HL-60/S4 (cell line): ENCODE measurements around the gene SH3RF3.

Experiments used
- in situ Hi-C: fragments of 300-500 bp; cut with MboI; formaldehyde crosslinking; loops from 2 replicates; pipeline ENCODE4 v1.14.3; 2022; ENCODE audit warnings: low sequenced_read_pairs

SH3RF3 gene

DNA sequence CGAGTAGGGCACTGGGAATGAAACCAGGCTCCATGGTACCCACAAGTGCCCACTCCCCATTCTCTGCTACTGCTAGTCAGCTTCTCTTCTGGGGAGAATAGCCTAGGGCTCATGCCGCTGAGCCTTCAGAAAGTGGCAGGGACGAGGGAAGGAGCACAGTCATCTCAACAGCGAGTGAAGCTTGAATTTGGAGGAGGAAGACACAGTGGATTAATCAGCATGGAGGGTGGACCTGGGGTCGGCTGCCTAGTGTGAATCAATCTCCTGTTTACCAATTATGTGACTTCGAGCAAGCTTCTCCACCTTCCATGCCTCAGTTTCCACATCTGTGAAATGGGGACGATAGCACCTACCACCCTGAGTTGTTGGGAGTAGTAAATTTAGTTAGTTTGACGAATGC is 327.8 kb downstream of the SH3RF3 start:
- in situ Hi-C loops: no loop called here

GRCh38 chr2:109457366-109457765 is 328.4 kb downstream of the SH3RF3 start:
- in situ Hi-C loops: no loop called here

DNA sequence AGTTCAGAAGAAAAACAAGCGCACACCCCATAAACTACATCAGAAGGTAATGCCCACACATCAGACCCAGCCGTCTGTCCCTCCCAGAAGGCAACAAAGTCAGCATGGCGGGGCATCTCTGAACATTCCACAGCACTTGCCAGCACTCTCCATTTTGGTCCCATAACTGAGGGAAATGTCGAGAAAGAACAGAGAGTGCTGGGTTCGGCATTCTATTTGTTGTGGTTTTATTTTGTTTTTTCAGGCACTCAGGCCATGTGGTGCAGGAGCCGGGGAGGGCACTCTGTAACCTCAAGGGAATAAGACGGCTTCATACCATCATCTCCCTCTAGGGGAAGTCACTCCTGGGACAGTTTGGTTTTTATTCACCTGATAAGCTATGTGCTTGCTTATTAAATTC is 328.8 kb downstream of the SH3RF3 start:
- in situ Hi-C loops: no loop called here

GRCh38 chr2:109458512-109458911 is 329.5 kb downstream of the SH3RF3 start:
- in situ Hi-C loops: no loop called here

DNA sequence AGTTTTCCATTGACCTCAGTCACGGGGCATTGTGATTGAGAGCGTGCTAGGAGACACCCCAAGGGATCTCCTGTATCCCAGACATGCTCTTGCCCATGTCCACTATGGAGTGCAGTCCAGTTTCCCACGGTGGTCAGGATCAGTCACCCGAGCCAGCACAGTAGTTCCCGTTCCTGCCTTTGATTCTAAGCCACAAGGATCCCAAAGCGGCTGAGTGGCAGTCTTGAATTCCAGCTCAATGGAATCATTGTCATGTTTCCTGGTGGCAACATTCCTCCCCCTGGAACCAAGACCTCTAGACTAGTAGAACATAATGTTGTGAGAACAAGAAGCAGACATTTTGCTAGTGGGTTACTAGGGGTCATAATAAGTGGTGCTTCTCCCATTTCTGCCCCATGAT is 330.5 kb downstream of the SH3RF3 start:
- in situ Hi-C loops: no loop called here

- in situ Hi-C loops: no loop called here
Measured at GRCh38 chr2:109460553-109461324, 331.7 kb downstream of the SH3RF3 start.

GRCh38 chr2:109463236-109463635 is 334.2 kb downstream of the SH3RF3 start:
- in situ Hi-C loops: no loop called here

DNA sequence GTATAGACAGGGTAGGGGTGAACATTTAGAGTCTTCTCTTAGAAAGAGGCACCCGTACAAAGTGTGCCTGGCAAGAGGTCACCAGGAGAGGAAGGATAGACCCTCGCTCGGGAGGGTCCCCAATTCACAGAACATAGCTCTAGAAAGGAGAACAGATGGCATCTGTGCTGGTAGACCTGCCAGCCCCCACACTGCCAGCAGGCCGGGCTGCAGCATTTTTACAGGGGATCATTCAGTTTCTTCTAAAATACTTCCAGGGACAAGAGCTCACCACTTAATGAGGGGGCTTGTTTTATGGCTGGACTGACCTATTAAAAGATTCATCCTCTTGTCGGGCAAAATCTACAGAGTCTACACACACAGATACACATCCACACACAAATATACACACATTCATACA is 334.9 kb downstream of the SH3RF3 start:
- in situ Hi-C loops: no loop called here

GRCh38 chr2:109466674-109467575 is 337.9 kb downstream of the SH3RF3 start:
- in situ Hi-C loops: no loop called here

- in situ Hi-C loops: no loop called here
Measured at GRCh38 chr2:109467701-109468100, 338.7 kb downstream of the SH3RF3 start.

DNA sequence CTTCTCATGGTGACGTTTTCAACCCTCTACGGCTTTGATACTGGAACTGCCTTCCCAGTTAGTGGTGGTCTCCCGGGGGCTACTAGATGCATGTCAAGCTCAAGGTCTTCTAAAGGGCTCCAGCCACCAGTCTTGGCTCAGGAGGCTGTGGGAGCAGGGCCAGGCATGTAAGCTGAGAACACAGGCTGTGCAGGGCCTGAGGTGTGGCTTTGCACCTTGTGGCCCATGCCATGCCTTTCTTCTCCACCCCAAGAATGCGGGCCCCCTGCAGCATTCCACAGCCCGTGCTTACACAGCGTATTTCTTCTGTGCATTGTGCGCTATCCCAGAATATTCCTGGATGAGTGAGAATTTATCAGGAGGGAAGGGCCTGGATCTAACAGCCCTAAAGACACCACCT is 339.9 kb downstream of the SH3RF3 start:
- in situ Hi-C loops: no loop called here

DNA sequence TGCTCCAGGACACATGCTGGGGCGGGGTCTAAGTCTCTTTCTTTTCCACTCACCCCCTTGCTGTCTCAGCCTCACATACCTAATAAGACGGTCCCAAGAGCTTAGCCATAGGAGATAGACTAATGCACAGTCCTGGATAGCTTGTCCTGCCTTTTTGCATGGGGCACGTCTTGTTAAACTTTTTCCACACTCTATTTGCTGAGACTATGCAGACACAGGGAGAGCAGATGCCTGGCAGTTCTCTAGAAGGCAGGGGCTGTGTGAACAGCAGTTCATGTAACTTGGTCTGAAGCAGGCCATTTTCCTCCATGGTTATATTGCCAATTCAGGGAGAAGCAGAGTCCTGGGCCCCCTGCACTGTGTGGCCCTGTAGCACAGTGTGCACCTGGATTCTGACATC is 342.7 kb downstream of the SH3RF3 start:
- in situ Hi-C loops: no loop called here

DNA sequence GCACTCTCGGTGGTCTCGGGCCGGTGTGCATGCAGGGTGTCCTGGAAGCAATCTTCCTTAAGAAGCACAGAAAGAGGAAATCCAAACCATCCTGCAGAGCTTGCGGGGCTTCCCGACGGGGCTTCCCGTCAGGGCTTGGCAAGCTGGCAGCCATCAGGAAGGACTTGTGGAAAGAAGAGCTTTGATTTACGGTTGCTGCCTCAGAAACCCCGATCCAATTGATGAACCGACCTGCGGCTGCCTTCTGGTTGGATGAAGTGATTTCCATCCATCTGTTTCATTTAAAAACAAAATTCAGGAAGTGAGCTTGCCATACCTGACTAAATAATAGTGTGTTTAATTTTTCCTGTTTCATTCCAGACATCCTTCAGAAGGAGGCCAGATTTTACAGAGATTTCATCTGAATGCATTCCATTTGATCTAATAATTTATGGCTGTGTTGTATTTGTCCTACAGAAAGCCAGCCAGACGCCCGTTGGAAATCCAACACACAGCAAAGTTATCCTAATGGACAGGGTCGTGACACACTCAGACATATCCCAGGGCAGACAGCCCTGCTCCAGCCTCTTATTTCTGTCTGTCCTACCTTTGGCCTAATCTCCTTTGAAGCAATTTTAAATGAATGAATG is 343.4 kb downstream of the SH3RF3 start:
- in situ Hi-C loops: no loop called here

GRCh38 chr2:109472974-109473373 is 344.0 kb downstream of the SH3RF3 start:
- in situ Hi-C loops: no loop called here

GRCh38 chr2:109473616-109474318 is 344.8 kb downstream of the SH3RF3 start:
- in situ Hi-C loops: no loop called here

DNA sequence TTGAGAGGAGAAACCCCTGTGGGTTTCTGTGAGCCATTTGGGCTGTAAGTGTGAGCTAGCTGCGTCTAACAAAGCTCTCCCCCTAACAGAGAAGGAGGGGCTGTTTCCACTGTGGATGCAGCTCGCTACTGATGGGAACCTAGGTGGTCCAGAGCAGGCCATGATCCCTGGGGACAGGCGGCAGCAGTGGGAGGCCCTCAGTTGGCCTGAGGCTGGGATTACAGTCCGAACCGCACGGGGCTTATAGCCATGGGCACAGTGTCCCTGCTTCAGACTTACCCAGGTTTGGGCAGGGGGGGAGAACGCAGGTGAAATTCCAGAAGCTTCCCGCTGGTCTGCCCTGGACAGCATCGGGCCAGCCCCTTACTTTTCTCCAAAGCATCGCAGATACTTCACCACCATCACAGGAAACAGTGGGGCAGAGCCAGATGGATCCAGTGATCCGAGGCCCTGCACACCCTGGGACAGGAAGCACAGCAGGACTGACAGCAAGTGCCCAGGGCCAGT is 345.4 kb downstream of the SH3RF3 start:
- in situ Hi-C loops: no loop called here

DNA sequence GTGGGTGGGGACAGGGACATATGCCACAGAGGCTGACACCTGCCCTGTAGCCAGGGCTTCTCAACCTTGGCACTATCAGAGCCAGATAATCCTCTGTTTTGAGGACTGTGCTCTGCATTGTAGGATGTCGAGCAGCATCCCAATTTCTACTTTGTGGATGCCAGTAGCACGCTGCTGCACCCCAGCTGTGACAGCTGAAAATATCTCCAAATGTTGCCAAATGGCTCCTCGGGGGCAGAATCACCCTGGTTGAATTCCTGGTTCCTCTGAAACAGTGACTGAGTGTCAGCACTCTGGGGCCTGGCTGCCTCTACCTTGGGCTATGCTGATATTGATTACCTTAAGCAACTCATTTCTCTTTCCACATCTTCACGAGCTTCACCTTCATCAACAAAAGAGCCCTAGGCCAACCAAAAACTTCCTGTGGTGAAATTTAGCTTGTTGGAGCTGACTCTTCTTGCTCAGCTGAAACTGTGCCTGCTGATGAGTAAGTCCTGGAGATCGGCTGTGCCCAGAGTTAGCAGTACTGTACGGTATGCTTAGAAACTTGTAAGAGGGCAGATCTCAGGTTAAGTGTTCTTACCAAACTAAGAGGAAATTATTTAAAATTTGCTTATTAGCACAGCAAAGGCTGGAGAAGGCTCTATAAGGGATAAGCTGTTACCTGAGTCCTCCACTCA is 346.7 kb downstream of the SH3RF3 start:
- in situ Hi-C loops: no loop called here

DNA sequence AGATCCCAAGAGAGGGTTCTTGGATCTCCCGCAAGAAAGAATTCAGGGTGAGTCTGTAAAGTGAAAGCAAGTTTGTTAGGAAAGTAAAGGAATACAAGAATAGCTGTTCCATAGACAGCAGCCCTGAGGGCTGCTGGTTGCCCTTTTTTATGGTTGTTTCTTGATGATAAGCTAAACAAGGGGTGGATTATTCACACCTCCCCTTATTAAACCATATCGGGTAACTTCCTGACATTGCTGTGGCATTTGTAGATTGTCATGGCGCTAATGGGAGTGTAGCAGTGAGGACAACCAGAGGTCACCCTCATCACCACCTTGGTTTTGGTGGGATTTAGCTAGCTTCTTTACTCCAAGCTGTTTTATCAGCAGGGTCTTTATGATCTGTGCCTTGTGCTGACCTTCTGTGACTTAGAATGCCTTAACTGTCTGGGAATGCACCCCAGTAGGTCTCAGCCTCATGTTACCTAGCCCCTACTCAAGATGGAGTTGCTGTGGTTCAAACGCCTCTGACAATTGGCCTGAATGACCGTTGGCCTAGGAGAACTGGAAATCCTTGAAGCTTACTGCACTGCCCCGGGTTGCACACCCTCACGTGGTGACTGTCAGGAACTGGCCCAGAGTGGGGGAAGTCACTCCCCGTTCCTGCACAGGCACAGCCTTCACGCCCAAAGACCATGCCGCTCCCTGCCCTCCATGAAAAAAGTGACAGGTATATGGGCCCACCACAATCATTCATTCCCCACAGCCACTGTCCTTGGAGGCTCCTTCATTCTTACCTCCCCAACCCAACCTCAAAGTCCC is 347.8 kb downstream of the SH3RF3 start:
- in situ Hi-C loops: no loop called here

- in situ Hi-C loops: no loop called here
Measured at GRCh38 chr2:109478906-109479493, 350.0 kb downstream of the SH3RF3 start.
